Measurements from ENCODE around the gene HOXA3. TPM values are rescaled to one million over a fixed set of nuclear protein-coding genes. Genes with fewer than 3 reads are reported as not detected.

The HOXA3 gene
- total RNA-seq, 1 experiment from 2014 or later: not detected

DNA sequence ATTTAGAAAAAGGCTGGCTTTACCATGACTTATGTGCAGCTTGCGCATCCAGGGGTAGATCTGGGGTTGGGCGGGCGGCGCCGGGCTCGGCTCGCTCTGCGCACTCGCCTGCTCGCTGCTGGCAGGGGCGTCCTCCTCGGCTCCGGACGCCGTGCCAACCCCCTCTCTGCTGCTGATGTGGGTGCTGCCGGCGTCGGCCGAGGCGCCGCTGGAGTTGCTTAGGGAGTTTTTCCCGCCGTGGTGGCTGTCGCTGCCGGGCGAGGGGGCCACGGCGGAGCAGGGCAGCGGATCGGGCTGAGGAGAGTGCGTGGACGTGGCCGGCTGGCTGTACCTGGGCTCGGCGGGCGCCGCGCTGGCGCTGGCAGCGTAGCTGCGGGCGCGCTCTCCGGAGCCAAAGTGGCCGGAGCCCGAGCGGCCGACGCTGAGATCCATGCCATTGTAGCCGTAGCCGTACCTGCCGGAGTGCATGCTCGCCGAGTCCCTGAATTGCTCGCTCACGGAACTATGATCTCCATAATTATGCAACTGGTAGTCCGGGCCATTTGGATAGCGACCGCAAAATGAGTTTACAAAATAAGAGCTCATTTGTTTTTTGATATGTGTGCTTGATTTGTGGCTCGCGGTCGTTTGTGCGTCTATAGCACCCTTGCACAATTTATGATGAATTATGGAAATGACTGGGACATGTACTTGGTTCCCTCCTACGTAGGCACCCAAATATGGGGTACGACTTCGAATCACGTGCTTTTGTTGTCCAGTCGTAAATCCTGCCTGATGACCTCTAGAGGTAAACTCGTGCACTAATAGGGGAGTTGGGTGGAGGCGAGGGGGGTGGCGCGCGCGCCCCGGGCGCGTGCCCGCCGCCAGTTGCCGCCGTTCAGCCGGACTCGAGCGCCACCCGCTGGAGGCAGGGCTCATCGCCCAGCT, 9.1 kb downstream of the HOXA3 start, which contains the start of gene HOXA5 (continued):
- TF ChIP-seq, protein P1, sequence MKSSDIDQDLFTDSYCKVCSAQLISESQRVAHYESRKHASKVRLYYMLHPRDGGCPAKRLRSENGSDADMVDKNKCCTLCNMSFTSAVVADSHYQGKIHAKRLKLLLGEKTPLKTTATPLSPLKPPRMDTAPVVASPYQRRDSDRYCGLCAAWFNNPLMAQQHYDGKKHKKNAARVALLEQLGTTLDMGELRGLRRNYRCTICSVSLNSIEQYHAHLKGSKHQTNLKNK (CRISPR knock-in tag; IDR thresholded peaks at IDR 0.05): no peak

DNA sequence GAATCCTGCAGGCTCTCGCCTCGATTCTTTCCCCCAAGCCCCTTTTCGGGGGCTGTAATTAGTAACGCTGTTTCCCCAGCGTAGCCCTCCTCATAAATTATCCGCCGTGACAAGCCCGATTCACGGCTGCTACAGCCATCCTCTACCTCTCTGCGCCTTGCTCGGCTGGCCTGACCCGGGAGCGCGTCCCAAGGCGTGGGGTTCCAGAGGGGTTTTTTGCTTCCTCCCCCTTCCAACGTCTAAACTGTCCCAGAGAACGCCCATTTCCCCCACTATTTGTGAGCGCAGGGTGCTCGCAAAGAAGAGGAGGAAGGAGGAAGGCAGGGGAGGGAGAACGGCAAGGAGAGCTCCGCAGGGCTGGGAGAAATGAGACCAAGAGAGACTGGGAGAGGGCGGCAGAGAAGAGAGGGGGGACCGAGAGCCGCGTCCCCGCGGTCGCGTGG, 9.8 kb downstream of the HOXA3 start:
- CTCF ChIA-PET: interaction anchor here (0.8 to 3.8 kb wide), 19 partner anchors 8 to 767 kb away, joined by 3 to 39 read pairs (median 6); partner anchors contain the start of genes HOXA13, HOXA3, HOXA4 and HOXA7
- H3K36me3 Mint-ChIP-seq: no peaks in the 10 kb centered on the region
- peak overlapping the region; percentile 74 for H3K4me3 Mint-ChIP-seq
- H3K9me3 Mint-ChIP-seq: no peaks in the 10 kb centered on the region
- no peak for TF ChIP-seq SMAD3 (CRISPR knock-in tag; IDR thresholded peaks at IDR 0.05; ENCODE audit: borderline replicate concordance)
- TF ChIP-seq TEAD1 (CRISPR knock-in tag; IDR thresholded peaks at IDR 0.05): no peak
- TF ChIP-seq, protein P2, sequence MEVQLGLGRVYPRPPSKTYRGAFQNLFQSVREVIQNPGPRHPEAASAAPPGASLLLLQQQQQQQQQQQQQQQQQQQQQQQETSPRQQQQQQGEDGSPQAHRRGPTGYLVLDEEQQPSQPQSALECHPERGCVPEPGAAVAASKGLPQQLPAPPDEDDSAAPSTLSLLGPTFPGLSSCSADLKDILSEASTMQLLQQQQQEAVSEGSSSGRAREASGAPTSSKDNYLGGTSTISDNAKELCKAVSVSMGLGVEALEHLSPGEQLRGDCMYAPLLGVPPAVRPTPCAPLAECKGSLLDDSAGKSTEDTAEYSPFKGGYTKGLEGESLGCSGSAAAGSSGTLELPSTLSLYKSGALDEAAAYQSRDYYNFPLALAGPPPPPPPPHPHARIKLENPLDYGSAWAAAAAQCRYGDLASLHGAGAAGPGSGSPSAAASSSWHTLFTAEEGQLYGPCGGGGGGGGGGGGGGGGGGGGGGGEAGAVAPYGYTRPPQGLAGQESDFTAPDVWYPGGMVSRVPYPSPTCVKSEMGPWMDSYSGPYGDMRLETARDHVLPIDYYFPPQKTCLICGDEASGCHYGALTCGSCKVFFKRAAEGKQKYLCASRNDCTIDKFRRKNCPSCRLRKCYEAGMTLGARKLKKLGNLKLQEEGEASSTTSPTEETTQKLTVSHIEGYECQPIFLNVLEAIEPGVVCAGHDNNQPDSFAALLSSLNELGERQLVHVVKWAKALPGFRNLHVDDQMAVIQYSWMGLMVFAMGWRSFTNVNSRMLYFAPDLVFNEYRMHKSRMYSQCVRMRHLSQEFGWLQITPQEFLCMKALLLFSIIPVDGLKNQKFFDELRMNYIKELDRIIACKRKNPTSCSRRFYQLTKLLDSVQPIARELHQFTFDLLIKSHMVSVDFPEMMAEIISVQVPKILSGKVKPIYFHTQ (CRISPR knock-in tag; IDR thresholded peaks at IDR 0.05): no peak
- TF ChIP-seq ATF1 (CRISPR knock-in tag; IDR thresholded peaks at IDR 0.05): no peak
- no peak for TF ChIP-seq ZNF423 (CRISPR knock-in tag; IDR thresholded peaks at IDR 0.05)
- TF ChIP-seq FOXP1 (CRISPR knock-in tag; IDR thresholded peaks at IDR 0.05; ENCODE audit: borderline replicate concordance): no peak
- TF ChIP-seq, protein P3, sequence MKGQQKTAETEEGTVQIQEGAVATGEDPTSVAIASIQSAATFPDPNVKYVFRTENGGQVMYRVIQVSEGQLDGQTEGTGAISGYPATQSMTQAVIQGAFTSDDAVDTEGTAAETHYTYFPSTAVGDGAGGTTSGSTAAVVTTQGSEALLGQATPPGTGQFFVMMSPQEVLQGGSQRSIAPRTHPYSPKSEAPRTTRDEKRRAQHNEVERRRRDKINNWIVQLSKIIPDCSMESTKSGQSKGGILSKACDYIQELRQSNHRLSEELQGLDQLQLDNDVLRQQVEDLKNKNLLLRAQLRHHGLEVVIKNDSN (CRISPR knock-in tag; IDR thresholded peaks at IDR 0.05): no peak
- TF ChIP-seq, protein P4, sequence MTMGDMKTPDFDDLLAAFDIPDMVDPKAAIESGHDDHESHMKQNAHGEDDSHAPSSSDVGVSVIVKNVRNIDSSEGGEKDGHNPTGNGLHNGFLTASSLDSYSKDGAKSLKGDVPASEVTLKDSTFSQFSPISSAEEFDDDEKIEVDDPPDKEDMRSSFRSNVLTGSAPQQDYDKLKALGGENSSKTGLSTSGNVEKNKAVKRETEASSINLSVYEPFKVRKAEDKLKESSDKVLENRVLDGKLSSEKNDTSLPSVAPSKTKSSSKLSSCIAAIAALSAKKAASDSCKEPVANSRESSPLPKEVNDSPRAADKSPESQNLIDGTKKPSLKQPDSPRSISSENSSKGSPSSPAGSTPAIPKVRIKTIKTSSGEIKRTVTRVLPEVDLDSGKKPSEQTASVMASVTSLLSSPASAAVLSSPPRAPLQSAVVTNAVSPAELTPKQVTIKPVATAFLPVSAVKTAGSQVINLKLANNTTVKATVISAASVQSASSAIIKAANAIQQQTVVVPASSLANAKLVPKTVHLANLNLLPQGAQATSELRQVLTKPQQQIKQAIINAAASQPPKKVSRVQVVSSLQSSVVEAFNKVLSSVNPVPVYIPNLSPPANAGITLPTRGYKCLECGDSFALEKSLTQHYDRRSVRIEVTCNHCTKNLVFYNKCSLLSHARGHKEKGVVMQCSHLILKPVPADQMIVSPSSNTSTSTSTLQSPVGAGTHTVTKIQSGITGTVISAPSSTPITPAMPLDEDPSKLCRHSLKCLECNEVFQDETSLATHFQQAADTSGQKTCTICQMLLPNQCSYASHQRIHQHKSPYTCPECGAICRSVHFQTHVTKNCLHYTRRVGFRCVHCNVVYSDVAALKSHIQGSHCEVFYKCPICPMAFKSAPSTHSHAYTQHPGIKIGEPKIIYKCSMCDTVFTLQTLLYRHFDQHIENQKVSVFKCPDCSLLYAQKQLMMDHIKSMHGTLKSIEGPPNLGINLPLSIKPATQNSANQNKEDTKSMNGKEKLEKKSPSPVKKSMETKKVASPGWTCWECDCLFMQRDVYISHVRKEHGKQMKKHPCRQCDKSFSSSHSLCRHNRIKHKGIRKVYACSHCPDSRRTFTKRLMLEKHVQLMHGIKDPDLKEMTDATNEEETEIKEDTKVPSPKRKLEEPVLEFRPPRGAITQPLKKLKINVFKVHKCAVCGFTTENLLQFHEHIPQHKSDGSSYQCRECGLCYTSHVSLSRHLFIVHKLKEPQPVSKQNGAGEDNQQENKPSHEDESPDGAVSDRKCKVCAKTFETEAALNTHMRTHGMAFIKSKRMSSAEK (CRISPR knock-in tag; IDR thresholded peaks at IDR 0.05; ENCODE audit: borderline replicate concordance): no peak
- TF ChIP-seq RELA (CRISPR knock-in tag; IDR thresholded peaks at IDR 0.05; ENCODE audit: borderline replicate concordance): no peak
- TF ChIP-seq NR1H2 (CRISPR knock-in tag; IDR thresholded peaks at IDR 0.05): no peak
- no peak for TF ChIP-seq ZNF396 (CRISPR knock-in tag; IDR thresholded peaks at IDR 0.05; ENCODE audit: borderline replicate concordance)
- H3K27ac Mint-ChIP-seq: no peak overlapping the region
- POLR2A ChIA-PET: interaction anchor here (1.2 kb wide), 1 partner anchor 29 kb away, joined by 3 read pairs; no protein-coding TSS in a partner anchor
- peaks cover 23% of the 10 kb centered on the region for H3K4me1 Mint-ChIP-seq
- H3K27me3 Mint-ChIP-seq (ENCODE audit: low read depth): peaks cover 100% of the 10 kb centered on the region
- DNase-seq (ENCODE audit: low spot score): no peak
- ATAC-seq: no peak

All from WTC11 (cell line).